ENCODE data around the gene PLSCR4. TPM values are rescaled to one million over a fixed set of nuclear protein-coding genes. Genes with fewer than 3 reads are reported as not detected.

The PLSCR4 gene
- total and polyA plus RNA-seq, 2 donors (not counting 3 experiments of a cell fraction or from before 2014, with no cell fraction given) = 81.5 to 91.7 TPM

GRCh38 chr3:146165877-146166276, 85.0 kb downstream of the PLSCR4 start:
- ChIA-PET POLR2A (interaction anchor here (2.6 kb wide), 1 partner anchor 11 kb away, joined by 13 read pairs; no protein-coding TSS in a partner anchor), CTCF (interaction anchor here (1.2 to 3.1 kb wide), 10 partner anchors 9 to 161 kb away, joined by 3 to 25 read pairs (median 9); no protein-coding TSS in a partner anchor)
- no peak for DNase-seq (ENCODE audit: low read depth, low spot score)
- Histone ChIP-seq H3K4me2 (ENCODE audit: insufficient read depth, low read length) (peak overlapping the region; percentile 39), H3K4me3 (replicated peaks in 1 of 3; ENCODE audit: insufficient read depth in 1 of 3, low read depth in 1 of 3, low read length in 3 of 3) (no peak overlapping the region), H3K27me3 (ENCODE audit: control insufficient read depth in 2 of 2, insufficient read depth in 2 of 2, low read length in 2 of 2) (no peaks in the 10 kb centered on the region), H3K4me1 (ENCODE audit: control insufficient read depth, extremely low read depth, insufficient read depth, low read length) (peaks cover 57% of the 10 kb centered on the region), H2AFZ (ENCODE audit: low read depth, low read length) (peak overlapping the region; percentile 13), H3K79me2 (ENCODE audit: control insufficient read depth, insufficient read depth, low read length) (peaks cover 26% of the 10 kb centered on the region), H3K36me3 (ENCODE audit: control insufficient read depth in 2 of 2, extremely low read depth in 1 of 2, insufficient read depth in 2 of 2, low read length in 2 of 2) (no peaks in the 10 kb centered on the region), H3K9ac (replicated peaks; ENCODE audit: extremely low read depth, insufficient read depth, low read length) (peak overlapping the region; percentile 17), H3K9me1 (replicated peaks; ENCODE audit: control insufficient read depth, extremely low read depth, insufficient read depth, low read length) (no peaks in the 10 kb centered on the region), H4K20me1 (replicated peaks; ENCODE audit: control insufficient read depth, extremely low read depth, insufficient read depth, low read length) (no peaks in the 10 kb centered on the region), H3K27ac (ENCODE audit: insufficient read depth, low read depth, low read length) (peak overlapping the region; percentile 65), H3K9me3 (replicated peaks; ENCODE audit: control insufficient read depth, insufficient read depth, low read length) (no peaks in the 10 kb centered on the region)
- no peak for FAIRE-seq
- dilution Hi-C loops (cut with MboI; ENCODE audit: extremely low pct_ligation_motif_present, low sequenced_read_pairs) (no loop called here), intact Hi-C loops (cut with micrococcal nuclease) (no loop called here)
- no peak for TF ChIP-seq MYC (IDR thresholded peaks at IDR 0.05; ENCODE audit: low read depth, low read length)
- TF ChIP-seq POLR2A (IDR thresholded peaks at IDR 0.05; ENCODE audit: low read depth, low read length) = peak; percentile 15
- no TSS peak for BruUV-seq (replicated peaks)

GRCh38 chr3:146164971-146165769, 85.7 kb downstream of the PLSCR4 start:
- peak overlapping the region; percentile 39 for H3K4me2 ChIP-seq (ENCODE audit: insufficient read depth, low read length)
- DNase-seq (ENCODE audit: low read depth, low spot score) (no peak), FAIRE-seq (no peak)
- POLR2A ChIA-PET = interaction anchor here (2.6 kb wide), 1 partner anchor 12 kb away, joined by 13 read pairs; no protein-coding TSS in a partner anchor
- no TSS peak for BruUV-seq (replicated peaks)
- no peak overlapping the region for H3K4me3 ChIP-seq (replicated peaks in 1 of 3; ENCODE audit: insufficient read depth in 1 of 3, low read depth in 1 of 3, low read length in 3 of 3)
- peaks cover 57% of the 10 kb centered on the region for H3K4me1 ChIP-seq (ENCODE audit: control insufficient read depth, extremely low read depth, insufficient read depth, low read length)
- intact Hi-C loops (cut with micrococcal nuclease) = no loop called here
- H3K9me1 ChIP-seq (replicated peaks; ENCODE audit: control insufficient read depth, extremely low read depth, insufficient read depth, low read length) = no peaks in the 10 kb centered on the region
- TF ChIP-seq GATA2 (IDR thresholded peaks at IDR 0.05; ENCODE audit: insufficient read depth, insufficient read length, low read depth, low read length) = no peak
- TF ChIP-seq EZH2 (IDR thresholded peaks at IDR 0.05; ENCODE audit: borderline replicate concordance, low read depth, low read length, severe bottlenecking) = no peak
- TF ChIP-seq CTCF (IDR thresholded peaks at IDR 0.05; ENCODE audit: extremely low read depth in 1 of 2, insufficient read depth in 1 of 2, low read depth in 1 of 2, low read length in 2 of 2) = no peak
- no peak for TF ChIP-seq JUN (IDR thresholded peaks at IDR 0.05; ENCODE audit: borderline replicate concordance, insufficient read depth, insufficient read length, low read depth)
- TF ChIP-seq POLR2AphosphoS5 (IDR thresholded peaks at IDR 0.05; ENCODE audit: insufficient read depth, low read depth, low read length) = no peak
- TF ChIP-seq POLR2A (IDR thresholded peaks at IDR 0.05; ENCODE audit: low read depth, low read length) = no peak
- TF ChIP-seq MYC (IDR thresholded peaks at IDR 0.05; ENCODE audit: low read depth, low read length) = no peak
- no peak for TF ChIP-seq FOS (IDR thresholded peaks at IDR 0.05; ENCODE audit: borderline replicate concordance, insufficient read depth, low read length)
- no peak for TF ChIP-seq MAX (IDR thresholded peaks at IDR 0.05; ENCODE audit: insufficient read depth, insufficient read length)
- no peaks in the 10 kb centered on the region for H3K9me3 ChIP-seq (replicated peaks; ENCODE audit: control insufficient read depth, insufficient read depth, low read length)
- peaks cover 33% of the 10 kb centered on the region for H3K79me2 ChIP-seq (ENCODE audit: control insufficient read depth, insufficient read depth, low read length)
- no peaks in the 10 kb centered on the region for H3K36me3 ChIP-seq (ENCODE audit: control insufficient read depth in 2 of 2, extremely low read depth in 1 of 2, insufficient read depth in 2 of 2, low read length in 2 of 2)
- H3K27me3 ChIP-seq (ENCODE audit: control insufficient read depth in 2 of 2, insufficient read depth in 2 of 2, low read length in 2 of 2) = no peaks in the 10 kb centered on the region
- no peaks in the 10 kb centered on the region for H4K20me1 ChIP-seq (replicated peaks; ENCODE audit: control insufficient read depth, extremely low read depth, insufficient read depth, low read length)
- H3K9ac ChIP-seq (replicated peaks; ENCODE audit: extremely low read depth, insufficient read depth, low read length) = peak overlapping the region; percentile 17
- CTCF ChIA-PET = interaction anchor here (1.2 to 3.1 kb wide), 6 partner anchors 9 to 162 kb away, joined by 4 to 25 read pairs (median 14); no protein-coding TSS in a partner anchor
- dilution Hi-C loops (cut with MboI; ENCODE audit: extremely low pct_ligation_motif_present, low sequenced_read_pairs) = no loop called here
- H2AFZ ChIP-seq (ENCODE audit: low read depth, low read length) = peak overlapping the region; percentile 13
- peak overlapping the region; percentile 65 for H3K27ac ChIP-seq (ENCODE audit: insufficient read depth, low read depth, low read length)
